OCI-LY1 (cell line): Measurements from ENCODE around the gene ZNF219.

Experiments
- H2AFZ ChIP-seq: fragments of 200-600 bp; sonication (generic), shearing (Covaris generic); 2 replicates; pipeline ENCODE4 v1.6.0; 2014; ENCODE audit warnings: antibody characterized with exemption, mild to moderate bottlenecking, low read length
- H3F3A ChIP-seq: fragments of 200-600 bp; sonication (generic), shearing (Covaris generic); 2 replicates; pipeline ENCODE4 v1.6.0; 2014; ENCODE audit warnings: mild to moderate bottlenecking, antibody characterized with exemption, low read length, moderate library complexity; ENCODE audit not compliant: insufficient read depth
- H3K27ac ChIP-seq: fragments of 200-600 bp; sonication (generic); 2 replicates; pipeline ENCODE4 v1.5.1; 2014; ENCODE audit warnings: low read length, mixed run types, mild to moderate bottlenecking, low read depth; ENCODE audit not compliant: poor library complexity, severe bottlenecking
- H3K27me3 ChIP-seq: fragments of 200-600 bp; sonication (generic); 2 replicates; pipeline ENCODE4 v1.6.0; 2014; ENCODE audit warnings: antibody characterized with exemption, mild to moderate bottlenecking, low read length, moderate library complexity; ENCODE audit not compliant: insufficient read depth
- H3K36me3 ChIP-seq: fragments of 200-600 bp; sonication (generic); 2 replicates; pipeline ENCODE4 v1.6.1; 2014; ENCODE audit warnings: mild to moderate bottlenecking, antibody characterized with exemption, low read length, moderate library complexity, mixed read lengths; ENCODE audit not compliant: insufficient read depth
- H3K4me1 ChIP-seq: fragments of 200-600 bp; sonication (generic); 2 replicates; pipeline ENCODE4 v1.5.1; 2014; ENCODE audit warnings: mild to moderate bottlenecking, low read length, moderate library complexity; ENCODE audit not compliant: insufficient read depth, severe bottlenecking
- H3K4me2 ChIP-seq: fragments of 200-600 bp; sonication (generic), shearing (Covaris generic); 2 replicates; pipeline ENCODE4 v1.6.1; 2014; ENCODE audit warnings: low read length
- H3K4me3 ChIP-seq: fragments of 200-600 bp; sonication (generic); 2 replicates; pipeline ENCODE4 v1.5.1; 2014; ENCODE audit warnings: low read length, low read depth, mild to moderate bottlenecking, mixed read lengths; ENCODE audit not compliant: poor library complexity, severe bottlenecking
- H3K79me2 ChIP-seq: fragments of 200-600 bp; shearing (Covaris generic); 2 replicates; pipeline ENCODE4 v1.6.1; 2016; ENCODE audit warnings: mixed run types, low read length, mixed read lengths; ENCODE audit not compliant: insufficient read depth
- H3K9ac ChIP-seq: fragments of 200-600 bp; sonication (generic), shearing (Covaris generic); 2 replicates; pipeline ENCODE4 v1.6.1; 2014; ENCODE audit warnings: mild to moderate bottlenecking, low read length, mixed read lengths
- H3K9me2 ChIP-seq: fragments of 200-600 bp; sonication (generic), shearing (Covaris generic); 2 replicates; pipeline ENCODE4 v1.6.1; 2014; ENCODE audit warnings: low read depth, mild to moderate bottlenecking, low read length, mixed read lengths
- H3K9me3 ChIP-seq: fragments of 200-600 bp; shearing (Covaris generic); 2 replicates; pipeline ENCODE4 v1.6.1; 2014; ENCODE audit warnings: low read length, mixed read lengths
- H4K20me1 ChIP-seq: fragments of 200-600 bp; sonication (generic), shearing (Covaris generic); 2 replicates; pipeline ENCODE4 v1.6.0; 2016; ENCODE audit warnings: mild to moderate bottlenecking, low read length; ENCODE audit not compliant: insufficient read depth
- EZH2 ChIP-seq: fragments of 200-600 bp; sonication (generic), shearing (Covaris generic); IDR thresholded peaks from 2 replicates; pipeline ENCODE4 v1.8.0; 2017; ENCODE audit warnings: borderline replicate concordance, mixed run types, mild to moderate bottlenecking, antibody characterized with exemption, low read length, moderate library complexity, mixed read lengths
- TF ChIP-seq, protein P1 (sequence below): fragments of 200-600 bp; sonication (generic), shearing (Covaris generic); IDR thresholded peaks from 2 replicates; pipeline ENCODE4 v1.5.1; 2017; ENCODE audit warnings: mild to moderate bottlenecking, antibody characterized with exemption, low read length, moderate library complexity, mixed read lengths

Gene ZNF219

GRCh38 chr14:21093018-21093417 is 5.4 kb downstream of the ZNF219 start:
- no peaks in the 10 kb centered on the region for H3K27me3 ChIP-seq
- H4K20me1 ChIP-seq = no peaks in the 10 kb centered on the region
- no peaks in the 10 kb centered on the region for H3K79me2 ChIP-seq
- H3K9me3 ChIP-seq = no peaks in the 10 kb centered on the region
- no peak overlapping the region for H2AFZ ChIP-seq
- no peaks in the 10 kb centered on the region for H3K9me2 ChIP-seq
- H3K4me3 ChIP-seq = no peak overlapping the region
- H3K27ac ChIP-seq = no peak overlapping the region
- H3K4me2 ChIP-seq = no peak overlapping the region
- TF ChIP-seq, protein P1, sequence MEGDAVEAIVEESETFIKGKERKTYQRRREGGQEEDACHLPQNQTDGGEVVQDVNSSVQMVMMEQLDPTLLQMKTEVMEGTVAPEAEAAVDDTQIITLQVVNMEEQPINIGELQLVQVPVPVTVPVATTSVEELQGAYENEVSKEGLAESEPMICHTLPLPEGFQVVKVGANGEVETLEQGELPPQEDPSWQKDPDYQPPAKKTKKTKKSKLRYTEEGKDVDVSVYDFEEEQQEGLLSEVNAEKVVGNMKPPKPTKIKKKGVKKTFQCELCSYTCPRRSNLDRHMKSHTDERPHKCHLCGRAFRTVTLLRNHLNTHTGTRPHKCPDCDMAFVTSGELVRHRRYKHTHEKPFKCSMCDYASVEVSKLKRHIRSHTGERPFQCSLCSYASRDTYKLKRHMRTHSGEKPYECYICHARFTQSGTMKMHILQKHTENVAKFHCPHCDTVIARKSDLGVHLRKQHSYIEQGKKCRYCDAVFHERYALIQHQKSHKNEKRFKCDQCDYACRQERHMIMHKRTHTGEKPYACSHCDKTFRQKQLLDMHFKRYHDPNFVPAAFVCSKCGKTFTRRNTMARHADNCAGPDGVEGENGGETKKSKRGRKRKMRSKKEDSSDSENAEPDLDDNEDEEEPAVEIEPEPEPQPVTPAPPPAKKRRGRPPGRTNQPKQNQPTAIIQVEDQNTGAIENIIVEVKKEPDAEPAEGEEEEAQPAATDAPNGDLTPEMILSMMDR = no peak
- no peak for TF ChIP-seq EZH2
- H3K4me1 ChIP-seq = peaks cover 4% of the 10 kb centered on the region
- H3K9ac ChIP-seq = no peak overlapping the region
- no peaks in the 10 kb centered on the region for H3K36me3 ChIP-seq
- H3F3A ChIP-seq = no peaks in the 10 kb centered on the region

GRCh38 chr14:21092273-21093011 is 6.0 kb downstream of the ZNF219 start:
- Histone ChIP-seq H3K9me2 (no peaks in the 10 kb centered on the region), H3K27ac (no peak overlapping the region), H3K4me1 (peaks cover 4% of the 10 kb centered on the region), H3K27me3 (no peaks in the 10 kb centered on the region), H3K36me3 (no peaks in the 10 kb centered on the region), H3K9me3 (no peaks in the 10 kb centered on the region), H3K4me2 (peak overlapping the region; percentile 38; the same call in 1 of the 2 replicates), H4K20me1 (no peaks in the 10 kb centered on the region), H2AFZ (no peak overlapping the region), H3F3A (no peaks in the 10 kb centered on the region), H3K79me2 (no peaks in the 10 kb centered on the region), H3K9ac (no peak overlapping the region), H3K4me3 (no peak overlapping the region)
- TF ChIP-seq, protein P1 = peak; percentile 100
- no peak for TF ChIP-seq EZH2

- H3K27me3 ChIP-seq = no peaks in the 10 kb centered on the region
- no peaks in the 10 kb centered on the region for H3K79me2 ChIP-seq
- no peaks in the 10 kb centered on the region for H3K9me2 ChIP-seq
- H2AFZ ChIP-seq = no peak overlapping the region
- no peaks in the 10 kb centered on the region for H3K9me3 ChIP-seq
- H3K9ac ChIP-seq = no peak overlapping the region
- H3K4me3 ChIP-seq = no peak overlapping the region
- no peak overlapping the region for H3K4me2 ChIP-seq
- no peaks in the 10 kb centered on the region for H3K36me3 ChIP-seq
- no peak overlapping the region for H3K27ac ChIP-seq
- H4K20me1 ChIP-seq = no peaks in the 10 kb centered on the region
- H3F3A ChIP-seq = no peaks in the 10 kb centered on the region
- TF ChIP-seq, protein P1 = no peak
- no peak for TF ChIP-seq EZH2
- peaks cover 4% of the 10 kb centered on the region for H3K4me1 ChIP-seq
Measured at GRCh38 chr14:21091821-21092272, 6.6 kb downstream of the ZNF219 start.
